ENCODE data around the gene PIP.
A peak's percentile ranks its signal among the peaks of the same experiment; 100 is the strongest.
"Not testable (repeated sequence)": the region's sequence is repeated elsewhere in the genome, so short reads cannot be mapped to it uniquely, and the experiment has no call there.

The PIP gene, protein sequence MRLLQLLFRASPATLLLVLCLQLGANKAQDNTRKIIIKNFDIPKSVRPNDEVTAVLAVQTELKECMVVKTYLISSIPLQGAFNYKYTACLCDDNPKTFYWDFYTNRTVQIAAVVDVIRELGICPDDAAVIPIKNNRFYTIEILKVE

DNA sequence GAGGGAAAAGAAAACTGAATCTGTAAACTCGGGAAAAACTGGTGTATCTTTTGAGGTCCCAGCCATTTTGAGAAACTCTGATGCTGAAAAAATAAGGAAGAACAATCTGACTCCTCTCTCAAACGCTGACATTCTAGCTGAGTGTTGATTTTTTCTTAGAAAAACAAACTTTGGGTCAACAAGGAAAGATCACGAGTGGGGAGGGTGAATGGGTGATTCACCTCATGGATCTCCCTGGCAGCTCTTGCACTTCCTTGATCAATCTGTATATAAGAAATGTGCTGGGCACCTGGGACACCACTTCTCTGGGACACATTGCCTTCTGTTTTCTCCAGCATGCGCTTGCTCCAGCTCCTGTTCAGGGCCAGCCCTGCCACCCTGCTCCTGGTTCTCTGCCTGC lies at the start of gene PIP:
Gene PIP (plus strand): TSS at position 297 of the 400 bp plus-strand sequence. CDS start 40 bp downstream, at position 337.
- intact Hi-C loops (cut with DNase I), result no loop called here
- DNase-seq, result no peak

GRCh38 chr7:143085109-143085508 lies 46.8 kb upstream of the PIP start:
- DNase-seq, result no peak
- intact Hi-C loops (cut with DNase I), result no loop called here

DNA sequence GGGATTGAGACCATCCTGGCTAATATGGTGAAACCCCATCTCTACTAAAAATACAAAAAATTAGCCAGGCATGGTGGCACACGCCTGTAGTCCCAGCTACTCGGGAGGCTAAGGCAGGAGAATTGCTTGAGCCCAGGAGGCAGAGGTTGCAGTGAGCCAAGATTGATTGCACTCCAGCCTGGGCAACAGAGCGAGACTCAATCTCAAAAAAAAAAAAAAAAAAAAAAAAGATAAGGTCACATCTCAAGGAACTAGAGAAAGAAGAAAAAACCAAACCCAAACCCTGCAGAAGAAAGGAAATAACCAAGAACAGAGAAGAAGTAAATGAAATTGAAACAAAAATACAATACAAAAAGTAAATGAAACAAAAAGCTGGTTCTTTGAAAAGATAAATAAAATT lies 46.3 kb upstream of the PIP start:
- DNase-seq; intact Hi-C loops (cut with DNase I): not testable (repeated sequence)

- DNase-seq, result peak in 1 of 10 donors; percentile 54
- intact Hi-C loops (cut with DNase I), result not testable (repeated sequence)
Observed at GRCh38 chr7:143088549-143089231, 43.2 kb upstream of the PIP start.

DNA sequence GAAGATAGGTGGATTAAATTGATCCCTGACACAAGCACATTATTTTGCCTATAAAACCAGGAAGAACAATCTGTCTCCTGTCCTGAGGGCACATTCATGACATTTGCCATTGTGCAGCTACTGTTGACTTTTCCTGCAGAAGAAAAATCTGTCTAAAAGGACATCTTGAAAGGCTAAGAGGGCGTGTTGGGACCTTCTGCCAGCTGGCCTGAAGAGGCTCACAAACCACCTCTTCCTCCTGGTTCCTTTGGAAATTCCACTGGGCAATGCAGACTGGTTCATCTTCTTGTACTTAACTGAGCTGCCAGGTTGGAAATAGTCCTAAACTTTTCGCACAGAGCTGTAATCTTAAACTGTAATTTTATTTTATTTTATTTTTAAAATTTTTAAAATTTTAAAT lies 35.7 kb upstream of the PIP start:
- intact Hi-C loops (cut with DNase I), result no loop called here
- no peak for DNase-seq

GRCh38 chr7:143099579-143099978 lies 32.3 kb upstream of the PIP start:
- DNase-seq; intact Hi-C loops (cut with DNase I): not testable (repeated sequence)

DNA sequence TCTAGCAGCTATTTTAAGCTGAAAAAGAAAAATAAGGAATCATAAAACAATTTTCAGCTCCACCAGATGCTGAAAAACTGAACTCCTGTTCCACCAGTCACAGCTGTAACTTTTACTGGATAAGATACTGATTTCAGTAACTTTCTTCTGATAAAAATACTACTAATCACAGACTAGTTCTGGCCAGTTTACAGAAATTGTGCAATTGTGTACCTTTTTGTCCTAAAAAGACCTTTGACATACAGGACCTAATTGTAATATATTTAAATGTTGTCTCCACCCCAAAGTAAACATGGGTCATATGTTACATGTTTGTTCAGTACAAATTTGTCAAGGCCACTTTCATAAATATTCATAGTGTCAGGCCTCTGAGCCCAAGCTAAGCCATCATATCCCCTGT lies 27.1 kb upstream of the PIP start:
- DNase-seq, result no peak
- intact Hi-C loops (cut with DNase I), result no loop called here

GRCh38 chr7:143108019-143108418 lies 23.9 kb upstream of the PIP start:
- intact Hi-C loops (cut with DNase I); DNase-seq: not testable (repeated sequence)

- no peak for DNase-seq
- intact Hi-C loops (cut with DNase I), result no loop called here
Observed at GRCh38 chr7:143117395-143117794, 14.5 kb upstream of the PIP start.

DNA sequence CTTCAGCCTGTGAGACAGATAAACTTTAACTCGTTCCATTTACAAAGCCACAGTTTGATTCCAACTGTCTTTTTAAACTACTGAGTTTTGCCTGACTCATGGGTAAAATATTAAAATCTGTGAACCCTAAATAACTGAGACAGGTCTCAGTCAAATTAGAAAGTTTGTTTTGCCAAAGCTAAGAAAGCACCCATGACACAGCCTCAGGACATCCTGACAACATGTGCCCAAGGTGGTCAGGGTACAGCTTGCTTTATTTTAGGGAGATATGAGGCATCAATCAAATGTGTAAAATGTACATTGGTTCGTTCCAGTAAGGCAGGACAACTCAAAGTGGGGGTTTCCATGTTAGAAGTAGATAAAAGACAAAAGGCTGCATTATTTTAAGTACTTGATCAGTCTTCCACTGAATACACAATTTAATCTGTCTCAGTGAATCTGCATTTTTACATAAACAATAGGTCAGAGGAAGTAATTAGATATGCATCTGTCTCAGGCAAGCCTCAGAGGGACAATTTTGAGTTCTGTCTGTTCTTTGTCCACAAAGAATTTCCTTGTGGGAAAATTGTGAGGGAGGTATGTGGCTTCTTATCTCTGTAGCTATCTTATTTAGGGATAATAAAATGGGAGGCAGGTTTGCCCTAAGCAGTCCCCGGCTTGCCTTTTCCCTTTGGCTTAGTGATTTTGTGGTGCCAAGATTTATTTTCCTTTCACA lies 11.0 kb upstream of the PIP start:
- intact Hi-C loops (cut with DNase I), result no loop called here
- DNase-seq, result no peak

- DNase-seq; intact Hi-C loops (cut with DNase I): not testable (repeated sequence)
Observed at GRCh38 chr7:143123326-143123725, 8.6 kb upstream of the PIP start.

- intact Hi-C loops (cut with DNase I), result no loop called here
- no peak for DNase-seq
Observed at GRCh38 chr7:143126146-143126545, 5.7 kb upstream of the PIP start.

- intact Hi-C loops (cut with DNase I), result no loop called here
Observed at GRCh38 chr7:143129051-143129450, 2.8 kb upstream of the PIP start.

DNA sequence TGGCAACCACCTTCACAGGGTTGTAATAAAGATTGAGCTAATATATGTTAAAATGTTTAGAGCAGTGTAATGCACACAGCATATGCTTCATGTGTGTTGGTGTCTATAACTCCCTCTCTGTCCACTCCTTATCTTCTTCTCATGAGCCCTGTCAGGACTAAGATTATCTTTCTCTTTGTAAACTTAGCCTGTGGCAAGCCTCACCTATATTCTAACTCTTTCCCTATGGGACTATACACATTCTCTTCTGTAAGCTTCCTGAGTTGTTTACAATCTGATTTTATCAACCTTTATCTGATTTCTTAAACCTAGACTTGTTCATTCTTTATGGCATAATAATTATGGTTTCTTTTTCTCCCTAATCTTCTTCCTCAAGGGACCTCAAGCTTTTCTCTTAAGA lies 2.4 kb upstream of the PIP start:
- intact Hi-C loops (cut with DNase I), result no loop called here
- DNase-seq, result no peak

More at GRCh38 chr7:143129051-143129450, 2.8 kb upstream of the PIP start:
- DNase-seq, result no peak

- intact Hi-C loops (cut with DNase I), result no loop called here
- DNase-seq, result no peak
Observed at GRCh38 chr7:143130541-143130940, 1.3 kb upstream of the PIP start.

GRCh38 chr7:143147070-143147469 lies 15.2 kb downstream of the PIP start:
- no peak for DNase-seq
- intact Hi-C loops (cut with DNase I), result no loop called here

DNA sequence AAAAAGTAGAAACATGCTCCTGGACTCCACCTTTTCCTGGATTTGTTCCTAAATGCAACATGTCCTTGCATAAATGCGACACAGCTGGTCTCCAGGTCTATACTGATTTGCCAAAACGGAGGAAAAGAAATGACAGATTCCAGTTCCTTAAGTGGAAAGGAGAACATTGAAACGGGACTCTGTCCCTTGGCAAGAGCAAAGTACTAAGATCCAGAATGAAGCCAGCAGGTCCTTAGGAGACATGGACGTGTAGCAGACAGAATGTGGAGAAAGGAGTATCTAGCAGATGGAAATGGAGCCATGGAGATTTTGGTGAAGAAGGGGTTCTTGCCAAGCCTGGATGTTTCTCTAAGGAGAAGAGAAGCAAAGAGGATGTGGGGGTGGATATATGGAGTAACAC lies 16.2 kb downstream of the PIP start:
- intact Hi-C loops (cut with DNase I), result no loop called here
- DNase-seq, result no peak

GRCh38 chr7:143148651-143149050 lies 16.8 kb downstream of the PIP start:
- intact Hi-C loops (cut with DNase I), result no loop called here
- DNase-seq, result no peak

- DNase-seq; intact Hi-C loops (cut with DNase I): not testable (repeated sequence)
Observed at GRCh38 chr7:143150696-143151095, 18.8 kb downstream of the PIP start.

DNA sequence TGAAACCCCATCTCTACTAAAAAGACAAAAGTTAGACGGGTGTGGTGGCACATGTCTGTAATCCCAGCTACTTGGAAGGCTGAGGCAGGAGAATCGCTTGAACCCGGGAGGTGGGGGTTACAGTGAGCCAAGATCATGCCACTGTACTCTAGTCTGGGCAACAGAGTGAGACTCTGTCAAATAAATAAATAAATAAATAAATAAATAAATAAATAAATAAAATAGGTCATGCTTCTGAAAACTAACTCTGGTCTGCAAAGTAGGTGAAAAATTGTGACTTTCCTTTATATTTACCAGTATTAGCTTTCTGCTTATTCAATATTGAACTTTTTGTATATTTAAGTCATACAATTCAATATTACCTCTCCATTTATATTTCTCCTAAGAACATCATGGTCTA lies 26.7 kb downstream of the PIP start:
- intact Hi-C loops (cut with DNase I), result not testable (repeated sequence)

GRCh38 chr7:143171697-143172096 lies 39.8 kb downstream of the PIP start:
- DNase-seq, result no peak
- intact Hi-C loops (cut with DNase I), result no loop called here

More for the DNA sequence above, 26.7 kb downstream of the PIP start:
- DNase-seq, result not testable (repeated sequence)

DNA sequence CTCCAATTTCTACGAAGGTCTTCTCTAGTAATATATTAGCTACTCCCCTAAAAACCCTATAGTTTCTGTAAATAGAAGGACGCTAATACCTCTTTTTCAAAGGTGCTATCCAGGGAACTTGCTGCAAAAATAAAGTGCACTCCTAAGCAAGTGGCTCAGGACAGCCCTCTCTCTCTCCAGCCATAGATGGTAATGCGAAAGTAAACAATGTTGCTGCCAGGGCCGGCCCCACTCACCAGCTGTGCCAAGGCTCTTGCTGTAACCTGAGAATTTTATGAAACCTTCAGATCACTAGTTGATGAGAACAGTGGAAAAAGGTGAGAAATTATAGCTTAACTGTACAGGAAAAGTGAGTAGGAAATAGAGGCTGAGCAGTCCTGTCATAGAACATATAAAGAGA lies 40.5 kb downstream of the PIP start:
- DNase-seq, result no peak
- intact Hi-C loops (cut with DNase I), result no loop called here
